GM19467 (cell line): Measurements from ENCODE around the gene ASB12.

Experiments used
- ATAC-seq: cut with Tn5 transposase; IDR thresholded peaks from one replicate; pipeline ENCODE4 v1.9.1; 2021; ENCODE audit warnings: mild to moderate bottlenecking, moderate library complexity; ENCODE audit not compliant: unreplicated experiment

The ASB12 gene

DNA sequence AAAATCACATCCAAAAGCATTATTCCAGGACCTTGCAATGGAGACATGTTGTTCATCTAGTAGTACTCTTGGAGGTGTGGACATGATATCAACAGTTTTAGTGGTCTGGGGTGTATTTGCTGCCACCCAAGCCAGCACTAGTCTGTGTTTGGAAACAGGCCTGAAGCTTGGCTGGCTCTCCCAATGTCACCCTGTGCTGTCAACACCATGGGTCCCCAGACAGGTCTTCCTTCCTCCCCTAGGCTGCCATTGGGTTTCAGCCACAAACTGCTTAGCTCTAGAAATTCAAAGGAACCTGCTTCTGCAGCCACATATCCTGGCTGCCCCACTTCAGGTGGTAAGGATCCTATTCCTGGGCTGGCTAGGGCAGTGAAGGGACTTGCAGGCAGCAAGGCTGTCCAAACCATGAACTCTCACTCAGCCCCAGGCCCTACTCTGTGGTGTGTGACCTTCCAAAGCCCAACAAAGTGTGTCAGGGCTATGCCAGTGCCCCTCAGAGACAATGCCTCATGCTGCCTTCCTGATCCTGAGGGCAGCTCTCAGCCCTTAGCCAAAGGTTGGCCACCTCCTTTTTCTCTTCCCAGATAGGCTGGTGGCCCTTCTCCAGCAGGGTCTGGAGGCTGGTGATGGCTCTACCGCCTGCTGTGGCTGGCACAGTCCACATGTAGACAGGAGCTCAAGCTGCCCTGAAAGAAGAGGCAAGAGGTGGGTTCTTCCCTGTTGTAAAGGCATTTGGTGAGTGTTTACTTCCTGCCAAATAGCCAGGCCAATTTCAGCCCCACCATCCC is 43.2 kb downstream of the ASB12 start:
- ATAC-seq: no peak

- ATAC-seq: no peak
Observed at GRCh38 chrX:64184396-64184795, 46.0 kb downstream of the ASB12 start.

DNA sequence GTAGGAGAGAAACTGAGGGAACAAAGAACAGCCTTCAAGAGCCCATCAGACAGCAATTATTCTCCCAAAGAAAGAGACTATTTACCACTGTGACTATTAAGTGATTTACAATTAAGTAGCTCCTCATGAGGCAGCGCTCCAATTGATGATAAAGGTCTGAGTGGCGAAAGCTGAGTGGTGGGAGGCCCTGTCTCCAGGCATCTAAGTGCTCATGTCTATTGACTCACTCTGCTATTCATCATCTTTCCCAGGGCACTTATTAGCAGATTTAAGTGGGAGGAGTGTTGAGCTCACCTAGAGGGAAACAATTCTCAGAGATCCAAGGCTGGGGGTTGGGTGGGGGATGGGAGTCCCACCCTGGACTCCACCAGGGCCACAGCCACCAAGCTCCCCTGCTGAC is 48.2 kb downstream of the ASB12 start:
- ATAC-seq: no peak

GRCh38 chrX:64176876-64177275 is 53.5 kb downstream of the ASB12 start:
- no peak for ATAC-seq
